Neural cell (in vitro differentiated cells): ENCODE data around the gene GATAD2A. TPM values are rescaled to one million over a fixed set of nuclear protein-coding genes. Genes with fewer than 3 reads are reported as not detected.

Experiments used
- H2AFZ ChIP-seq: fragments of 200-600, 300-800 bp; sonication (generic), shearing (Covaris generic); 2 replicates; pipeline ENCODE4 v1.6.0; 2014; ENCODE audit warnings: low read depth, mild to moderate bottlenecking, antibody characterized with exemption, low read length, moderate library complexity
- H3F3A ChIP-seq: fragments of 200-600 bp; shearing (Covaris generic); 2 replicates; pipeline ENCODE4 v1.6.1; 2016; ENCODE audit warnings: mild to moderate bottlenecking, moderate library complexity, mixed read lengths, antibody characterized with exemption, low read length; ENCODE audit not compliant: insufficient read depth, poor library complexity, severe bottlenecking
- H3K27ac ChIP-seq: fragments of 200-600, 300-800 bp; sonication (generic), shearing (Covaris generic); 2 replicates; pipeline ENCODE4 v1.5.1; 2014; ENCODE audit warnings: mild to moderate bottlenecking, low read length, moderate library complexity
- H3K27me3 ChIP-seq: fragments of 300-800, 200-600 bp; sonication (generic), shearing (Covaris generic); 2 replicates; pipeline ENCODE4 v1.6.0; 2014; ENCODE audit warnings: mild to moderate bottlenecking, low read depth, low read length, moderate library complexity; ENCODE audit not compliant: insufficient read depth
- H3K36me3 ChIP-seq: fragments of 300-800, 200-600 bp; sonication (generic), shearing (Covaris generic); 2 replicates; pipeline ENCODE4 v1.5.1; 2014; ENCODE audit warnings: mild to moderate bottlenecking, antibody characterized with exemption, low read length, moderate library complexity; ENCODE audit not compliant: insufficient read depth
- H3K4me2 ChIP-seq: fragments of 300-800, 200-600 bp; sonication (generic), shearing (Covaris generic); 2 replicates; pipeline ENCODE4 v1.6.0; 2014; ENCODE audit warnings: mild to moderate bottlenecking, low read length
- H3K4me3 ChIP-seq: fragments of 300-800, 200-600 bp; sonication (generic), shearing (Covaris generic); 2 replicates; pipeline ENCODE4 v1.5.1; 2014; ENCODE audit warnings: mild to moderate bottlenecking, low read length, moderate library complexity
- H3K79me2 ChIP-seq: fragments of 200-600 bp; shearing (Covaris generic); replicated peaks from 2 replicates; pipeline ENCODE4 v1.6.0; 2014; ENCODE audit warnings: mild to moderate bottlenecking, low read length, moderate library complexity; ENCODE audit not compliant: insufficient read depth
- H3K9ac ChIP-seq: fragments of 300-800, 200-600 bp; sonication (generic), shearing (Covaris generic); 2 replicates; pipeline ENCODE4 v1.6.1; 2016; ENCODE audit warnings: mild to moderate bottlenecking, low read length, mixed read lengths
- H3K9me2 ChIP-seq: fragments of 200-600 bp; shearing (Covaris generic); 2 replicates; pipeline ENCODE4 v1.6.1; 2016; ENCODE audit warnings: mild to moderate bottlenecking, low read length, mixed read lengths; ENCODE audit not compliant: insufficient read depth
- H3K9me3 ChIP-seq: fragments of 200-600, 300-800 bp; sonication (generic), shearing (Covaris generic); 2 replicates; pipeline ENCODE4 v1.6.1; 2016; ENCODE audit warnings: mild to moderate bottlenecking, mixed run types, low read length, moderate library complexity, mixed read lengths
- H4K20me1 ChIP-seq: fragments of 200-600 bp; shearing (Covaris generic); 2 replicates; pipeline ENCODE4 v1.6.1; 2016; ENCODE audit warnings: mild to moderate bottlenecking, mixed run types; ENCODE audit not compliant: insufficient read depth
- EP300 ChIP-seq: fragments of 450-650 bp; conservative IDR thresholded peaks from 2 replicates; pipeline ENCODE4 v1.6.1; 2014; ENCODE audit warnings: antibody characterized with exemption, mild to moderate bottlenecking, moderate library complexity; ENCODE audit not compliant: poor library complexity, severe bottlenecking
- EZH2 ChIP-seq: fragments of 200-600, 300-800 bp; shearing (Covaris generic), sonication (generic); IDR thresholded peaks from 2 replicates; pipeline ENCODE4 v1.6.1; 2014; ENCODE audit warnings: antibody characterized with exemption, low read length, borderline replicate concordance, mild to moderate bottlenecking; ENCODE audit not compliant: insufficient read depth, poor library complexity, severe bottlenecking
- MXI1 ChIP-seq: fragments of 450-650 bp; conservative IDR thresholded peaks from 2 replicates; pipeline ENCODE4 v1.6.1; 2014; ENCODE audit warnings: antibody characterized with exemption, mild to moderate bottlenecking; ENCODE audit not compliant: poor library complexity, severe bottlenecking
- POLR2AphosphoS5 ChIP-seq: IDR thresholded peaks from 2 replicates; pipeline ENCODE4 v1.6.1; 2012
- RAD21 ChIP-seq: fragments of 450-650 bp; conservative IDR thresholded peaks from 2 replicates; pipeline ENCODE4 v1.6.1; 2014; ENCODE audit warnings: antibody characterized with exemption, mild to moderate bottlenecking, moderate library complexity
- SMC3 ChIP-seq: fragments of 450-650 bp; conservative IDR thresholded peaks from 2 replicates; pipeline ENCODE4 v1.6.1; 2014; ENCODE audit warnings: antibody characterized with exemption, mild to moderate bottlenecking, moderate library complexity; ENCODE audit not compliant: poor library complexity
- TAF1 ChIP-seq: IDR thresholded peaks from 2 replicates; pipeline ENCODE4 v1.6.1; 2012; ENCODE audit warnings: low read depth
- polyA plus RNA-seq: library from polyadenylated mRNA; depleted of rRNA; stranded (reverse); fragments of >200 nt; gene quantifications from 2 replicates; pipeline ENCODE4 v1.2.3, GENCODE V29; 2014
- TF ChIP-seq, protein P1 (sequence below): IDR thresholded peaks from 2 replicates; pipeline ENCODE4 v1.6.1; 2012; ENCODE audit warnings: borderline replicate concordance
- TF ChIP-seq, protein P2 (sequence below): fragments of 450-650 bp; IDR thresholded peaks from 2 replicates; pipeline ENCODE4 v1.5.1; 2014; ENCODE audit warnings: antibody characterized with exemption, mild to moderate bottlenecking, moderate library complexity; ENCODE audit not compliant: poor library complexity, severe bottlenecking

Gene GATAD2A
- polyA plus RNA-seq, 1 donor from 2014 or later, result 13.9 TPM

DNA sequence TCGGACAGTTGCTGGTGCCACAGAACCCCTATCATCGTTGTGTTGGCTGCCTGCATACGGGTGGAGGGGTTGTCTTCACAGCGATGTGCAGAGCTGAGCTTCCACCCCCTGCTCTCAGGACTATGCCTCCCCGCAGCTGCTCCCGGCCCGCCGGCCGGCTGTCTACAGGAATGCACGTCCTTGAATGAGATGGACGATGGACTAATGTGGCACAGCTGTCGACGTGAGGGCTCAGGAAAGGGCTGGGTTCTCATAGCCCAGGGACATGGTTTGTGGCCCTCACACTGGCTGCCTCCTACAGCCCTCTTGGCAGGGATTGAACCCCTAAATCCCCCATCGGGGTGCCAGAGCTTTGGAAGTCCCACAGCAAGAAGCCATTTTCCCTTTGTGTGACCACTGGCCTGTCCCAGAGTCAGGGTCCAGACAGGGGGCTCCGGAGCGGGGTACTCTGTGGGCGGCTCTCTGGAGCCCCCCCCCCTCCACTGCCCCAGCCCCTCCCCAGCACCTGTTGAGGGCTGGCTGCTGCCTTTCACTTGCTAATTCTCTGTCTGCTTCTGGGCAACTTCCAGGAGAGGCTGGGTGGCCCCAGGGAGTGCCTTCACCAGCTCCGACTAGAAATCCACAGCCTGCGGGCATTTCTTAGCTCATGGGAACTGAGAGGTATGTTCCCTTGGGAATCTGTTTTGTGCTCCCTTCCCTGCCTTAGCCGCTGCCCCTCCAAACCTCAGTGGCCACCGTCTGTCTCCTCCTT, 69.7 kb downstream of the GATAD2A start:
- Histone ChIP-seq H3K36me3 (no peaks in the 10 kb centered on the region), H3F3A (no peaks in the 10 kb centered on the region), H2AFZ (no peak overlapping the region), H3K9ac (no peak overlapping the region), H3K27me3 (no peaks in the 10 kb centered on the region), H3K9me2 (no peaks in the 10 kb centered on the region), H3K4me3 (no peak overlapping the region), H3K4me2 (no peak overlapping the region), H3K27ac (no peak overlapping the region), H4K20me1 (no peaks in the 10 kb centered on the region), H3K9me3 (no peaks in the 10 kb centered on the region), H3K79me2 (no peaks in the 10 kb centered on the region)
- TF ChIP-seq, protein P1, sequence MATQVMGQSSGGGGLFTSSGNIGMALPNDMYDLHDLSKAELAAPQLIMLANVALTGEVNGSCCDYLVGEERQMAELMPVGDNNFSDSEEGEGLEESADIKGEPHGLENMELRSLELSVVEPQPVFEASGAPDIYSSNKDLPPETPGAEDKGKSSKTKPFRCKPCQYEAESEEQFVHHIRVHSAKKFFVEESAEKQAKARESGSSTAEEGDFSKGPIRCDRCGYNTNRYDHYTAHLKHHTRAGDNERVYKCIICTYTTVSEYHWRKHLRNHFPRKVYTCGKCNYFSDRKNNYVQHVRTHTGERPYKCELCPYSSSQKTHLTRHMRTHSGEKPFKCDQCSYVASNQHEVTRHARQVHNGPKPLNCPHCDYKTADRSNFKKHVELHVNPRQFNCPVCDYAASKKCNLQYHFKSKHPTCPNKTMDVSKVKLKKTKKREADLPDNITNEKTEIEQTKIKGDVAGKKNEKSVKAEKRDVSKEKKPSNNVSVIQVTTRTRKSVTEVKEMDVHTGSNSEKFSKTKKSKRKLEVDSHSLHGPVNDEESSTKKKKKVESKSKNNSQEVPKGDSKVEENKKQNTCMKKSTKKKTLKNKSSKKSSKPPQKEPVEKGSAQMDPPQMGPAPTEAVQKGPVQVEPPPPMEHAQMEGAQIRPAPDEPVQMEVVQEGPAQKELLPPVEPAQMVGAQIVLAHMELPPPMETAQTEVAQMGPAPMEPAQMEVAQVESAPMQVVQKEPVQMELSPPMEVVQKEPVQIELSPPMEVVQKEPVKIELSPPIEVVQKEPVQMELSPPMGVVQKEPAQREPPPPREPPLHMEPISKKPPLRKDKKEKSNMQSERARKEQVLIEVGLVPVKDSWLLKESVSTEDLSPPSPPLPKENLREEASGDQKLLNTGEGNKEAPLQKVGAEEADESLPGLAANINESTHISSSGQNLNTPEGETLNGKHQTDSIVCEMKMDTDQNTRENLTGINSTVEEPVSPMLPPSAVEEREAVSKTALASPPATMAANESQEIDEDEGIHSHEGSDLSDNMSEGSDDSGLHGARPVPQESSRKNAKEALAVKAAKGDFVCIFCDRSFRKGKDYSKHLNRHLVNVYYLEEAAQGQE, result no peak

DNA sequence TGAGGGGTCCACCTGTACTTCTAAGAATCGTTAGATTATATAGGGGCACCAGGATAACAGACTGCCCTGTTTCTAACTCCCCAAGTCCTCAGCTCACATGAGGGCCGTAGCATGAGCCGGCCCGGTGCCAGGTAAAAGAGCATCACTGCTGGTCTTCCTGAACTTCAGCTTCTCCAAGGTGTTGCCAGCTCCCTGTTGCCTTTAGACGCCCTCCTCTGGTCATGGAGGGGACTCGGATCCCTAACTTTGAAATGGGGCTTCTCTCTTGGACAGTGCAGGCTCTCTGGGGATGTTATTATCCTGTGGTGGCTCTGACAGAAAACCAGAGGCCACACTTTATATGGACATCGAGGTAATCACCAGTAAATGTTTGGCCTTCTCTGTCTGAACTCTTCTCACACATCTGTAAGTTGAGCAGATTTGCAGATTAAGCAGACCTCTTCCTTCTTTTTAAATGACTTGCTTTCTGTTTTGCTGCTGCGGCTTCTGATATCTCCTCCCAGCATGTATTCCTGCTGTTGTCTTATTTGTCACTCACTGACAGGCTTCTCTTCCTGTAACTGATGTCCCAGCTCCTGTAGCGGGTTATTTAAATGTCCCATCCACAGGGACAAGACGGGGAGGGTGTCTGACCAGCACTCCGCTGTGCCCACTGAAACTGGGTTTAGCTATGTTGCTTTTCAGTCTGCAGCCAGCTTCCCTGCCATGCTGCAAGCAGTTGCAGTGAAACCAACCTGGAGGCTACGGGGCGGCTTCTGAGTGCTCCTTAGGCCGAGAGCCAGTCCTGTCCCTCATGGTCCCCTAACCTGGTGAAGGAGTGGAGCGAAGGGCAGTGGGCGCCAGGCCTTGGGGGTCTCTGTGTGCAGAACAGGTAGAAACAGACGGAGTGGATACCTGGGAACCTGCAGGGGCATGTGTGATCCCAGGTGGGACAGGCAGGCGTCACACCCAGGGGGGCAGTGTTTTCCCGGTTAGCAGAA, 70.7 kb downstream of the GATAD2A start:
- no peak overlapping the region for H3K27ac ChIP-seq
- no peaks in the 10 kb centered on the region for H3K9me2 ChIP-seq
- no peaks in the 10 kb centered on the region for H3F3A ChIP-seq
- no peaks in the 10 kb centered on the region for H3K27me3 ChIP-seq
- no peaks in the 10 kb centered on the region for H3K36me3 ChIP-seq
- H3K9ac ChIP-seq, result no peak overlapping the region
- no peak overlapping the region for H3K4me2 ChIP-seq
- no peaks in the 10 kb centered on the region for H3K9me3 ChIP-seq
- H4K20me1 ChIP-seq, result no peaks in the 10 kb centered on the region
- no peak overlapping the region for H2AFZ ChIP-seq
- peak; percentile 63 for TF ChIP-seq SMC3
- no peak for TF ChIP-seq EP300
- TF ChIP-seq, protein P2, sequence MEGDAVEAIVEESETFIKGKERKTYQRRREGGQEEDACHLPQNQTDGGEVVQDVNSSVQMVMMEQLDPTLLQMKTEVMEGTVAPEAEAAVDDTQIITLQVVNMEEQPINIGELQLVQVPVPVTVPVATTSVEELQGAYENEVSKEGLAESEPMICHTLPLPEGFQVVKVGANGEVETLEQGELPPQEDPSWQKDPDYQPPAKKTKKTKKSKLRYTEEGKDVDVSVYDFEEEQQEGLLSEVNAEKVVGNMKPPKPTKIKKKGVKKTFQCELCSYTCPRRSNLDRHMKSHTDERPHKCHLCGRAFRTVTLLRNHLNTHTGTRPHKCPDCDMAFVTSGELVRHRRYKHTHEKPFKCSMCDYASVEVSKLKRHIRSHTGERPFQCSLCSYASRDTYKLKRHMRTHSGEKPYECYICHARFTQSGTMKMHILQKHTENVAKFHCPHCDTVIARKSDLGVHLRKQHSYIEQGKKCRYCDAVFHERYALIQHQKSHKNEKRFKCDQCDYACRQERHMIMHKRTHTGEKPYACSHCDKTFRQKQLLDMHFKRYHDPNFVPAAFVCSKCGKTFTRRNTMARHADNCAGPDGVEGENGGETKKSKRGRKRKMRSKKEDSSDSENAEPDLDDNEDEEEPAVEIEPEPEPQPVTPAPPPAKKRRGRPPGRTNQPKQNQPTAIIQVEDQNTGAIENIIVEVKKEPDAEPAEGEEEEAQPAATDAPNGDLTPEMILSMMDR, result peak; percentile 59
- no peak for TF ChIP-seq POLR2AphosphoS5
- no peak for TF ChIP-seq MXI1
- TF ChIP-seq RAD21, result peak; percentile 56
- TF ChIP-seq EZH2, result no peak
- no peak for TF ChIP-seq TAF1
- TF ChIP-seq, protein P1, result no peak
- no peaks in the 10 kb centered on the region for H3K79me2 ChIP-seq
- no peak overlapping the region for H3K4me3 ChIP-seq
